Suprapubic skin (tissue), 4 donors: ENCODE results near the gene LRRC46. TPM values are rescaled to one million over a fixed set of nuclear protein-coding genes. Genes with fewer than 3 reads are reported as not detected.

Experiments
- DNase-seq, 2 donors: peaks; one replicate each; pipeline ENCODE4 v3.0.0-alpha.2; 2019; ENCODE audit warnings: low spot score in 2 of 2
- H3K27ac ChIP-seq: fragments of 200-600 bp; sonication (generic); one replicate; pipeline ENCODE4 v1.5.1; 2019
- H3K27me3 ChIP-seq: fragments of 200-600 bp; sonication (generic); one replicate; pipeline ENCODE4 v1.5.1; 2019
- H3K36me3 ChIP-seq: fragments of 200-600 bp; sonication (generic); one replicate; pipeline ENCODE4 v1.5.1; 2019
- H3K4me1 ChIP-seq: fragments of 200-600 bp; sonication (generic); one replicate; pipeline ENCODE4 v1.5.1; 2019
- H3K4me3 ChIP-seq: fragments of 200-600 bp; sonication (generic); one replicate; pipeline ENCODE4 v1.5.1; 2019; ENCODE audit warnings: mild to moderate bottlenecking
- H3K9me3 ChIP-seq: fragments of 200-600 bp; sonication (generic); one replicate; pipeline ENCODE4 v1.5.1; 2019
- CTCF ChIP-seq, 2 donors: fragments of 200-600 bp in 1 of 2; fragments of 450-650 bp in 1 of 2; sonication (generic) in 1 of 2; IDR thresholded peaks; one replicate each; pipeline ENCODE4 v1.5.1; 2016 to 2019; ENCODE audit warnings: antibody characterized with exemption in 2 of 2, mild to moderate bottlenecking in 1 of 2, moderate library complexity in 1 of 2
- EP300 ChIP-seq: sonication (generic); formaldehyde crosslinking; IDR thresholded peaks from one replicate; pipeline ENCODE4 v1.6.1; 2017; ENCODE audit warnings: antibody characterized with exemption
- POLR2A ChIP-seq, 2 donors: fragments of 450-650 bp; IDR thresholded peaks; one replicate each; pipeline ENCODE4 v1.6.1; 2017; ENCODE audit warnings: antibody characterized with exemption in 2 of 2, mild to moderate bottlenecking in 2 of 2, moderate library complexity in 2 of 2
- POLR2AphosphoS5 ChIP-seq, 3 donors: sonication (generic); formaldehyde crosslinking; IDR thresholded peaks; one replicate each; pipeline ENCODE4 v1.6.1; 2017; ENCODE audit warnings: antibody characterized with exemption in 3 of 3
- WGBS: methylation state at CpG from one replicate; pipeline ENCODE4 v1.1.5; 2018; 5-methylcytosine and 5-hydroxymethylcytosine counted together
- total RNA-seq, 4 donors: library from RNA; depleted of rRNA; stranded (reverse); fragments of >200 nt; gene quantifications; one replicate each; pipeline ENCODE4 v1.1.0, GENCODE V29; 2016

Gene LRRC46
- total RNA-seq, 4 donors from 2014 or later: not detected

- no peak for TF ChIP-seq POLR2AphosphoS5 (IDR thresholded peaks at IDR 0.05)
- H3K4me1 ChIP-seq: peaks cover 17% of the 10 kb centered on the region
- H3K36me3 ChIP-seq: no peaks in the 10 kb centered on the region
- no peaks in the 10 kb centered on the region for H3K9me3 ChIP-seq
- 83% methylated on average over 11 of the region's 11 CpGs for WGBS
- H3K27ac ChIP-seq: no peak overlapping the region
- no peak for DNase-seq
- H3K27me3 ChIP-seq: peaks cover 69% of the 10 kb centered on the region
- H3K4me3 ChIP-seq: no peak overlapping the region
Measured at GRCh38 chr17:47867813-47868533, 36.5 kb downstream of the LRRC46 start.

GRCh38 chr17:47869114-47869513, 37.6 kb downstream of the LRRC46 start:
- no peak for DNase-seq
- Histone ChIP-seq H3K9me3 (no peaks in the 10 kb centered on the region), H3K36me3 (no peaks in the 10 kb centered on the region), H3K27ac (no peak overlapping the region), H3K4me1 (peaks cover 22% of the 10 kb centered on the region), H3K27me3 (peaks cover 78% of the 10 kb centered on the region), H3K4me3 (no peak overlapping the region)
- TF ChIP-seq POLR2AphosphoS5 (IDR thresholded peaks at IDR 0.05) (no peak), EP300 (no peak), POLR2A (IDR thresholded peaks at IDR 0.05) (no peak), CTCF (IDR thresholded peaks at IDR 0.05) (no peak)
- 31% methylated on average over 2 of the region's 2 CpGs for WGBS

- H3K27ac ChIP-seq: no peak overlapping the region
- peaks cover 18% of the 10 kb centered on the region for H3K4me1 ChIP-seq
- no peaks in the 10 kb centered on the region for H3K36me3 ChIP-seq
- no peak for TF ChIP-seq POLR2A (IDR thresholded peaks at IDR 0.05)
- no peak for TF ChIP-seq CTCF (IDR thresholded peaks at IDR 0.05)
- TF ChIP-seq POLR2AphosphoS5 (IDR thresholded peaks at IDR 0.05): no peak
- no peak for TF ChIP-seq EP300
- H3K4me3 ChIP-seq: no peak overlapping the region
- DNase-seq: no peak
- H3K9me3 ChIP-seq: no peaks in the 10 kb centered on the region
- WGBS: 55% methylated on average over 1 of the region's 1 CpG
- peaks cover 88% of the 10 kb centered on the region for H3K27me3 ChIP-seq
Measured at GRCh38 chr17:47870056-47870455, 38.6 kb downstream of the LRRC46 start.

- TF ChIP-seq EP300 (no peak), CTCF (IDR thresholded peaks at IDR 0.05) (no peak)
- Histone ChIP-seq H3K27me3 (peaks cover 85% of the 10 kb centered on the region), H3K27ac (no peak overlapping the region), H3K4me1 (peaks cover 18% of the 10 kb centered on the region), H3K4me3 (no peak overlapping the region), H3K36me3 (no peaks in the 10 kb centered on the region), H3K9me3 (no peaks in the 10 kb centered on the region)
- no peak for DNase-seq
Measured at GRCh38 chr17:47871048-47871447, 39.6 kb downstream of the LRRC46 start.

- no peak for TF ChIP-seq CTCF (IDR thresholded peaks at IDR 0.05)
- TF ChIP-seq EP300: no peak
- no peak for TF ChIP-seq POLR2AphosphoS5 (IDR thresholded peaks at IDR 0.05)
- no peak for TF ChIP-seq POLR2A (IDR thresholded peaks at IDR 0.05)
- no peaks in the 10 kb centered on the region for H3K9me3 ChIP-seq
- DNase-seq: no peak
- no peaks in the 10 kb centered on the region for H3K36me3 ChIP-seq
- H3K27me3 ChIP-seq: peaks cover 77% of the 10 kb centered on the region
- H3K4me1 ChIP-seq: peaks cover 16% of the 10 kb centered on the region
- H3K4me3 ChIP-seq: no peak overlapping the region
- WGBS: 35% methylated on average over 29 of the region's 29 CpGs
- H3K27ac ChIP-seq: no peak overlapping the region
Measured at GRCh38 chr17:47872019-47872650, 40.7 kb downstream of the LRRC46 start.
